Smooth muscle cell (in vitro differentiated cells): ENCODE measurements around the gene EEF2KMT. TPM values are rescaled to one million over a fixed set of nuclear protein-coding genes. Genes with fewer than 3 reads are reported as not detected.
"Not testable (repeated sequence)": the region's sequence is repeated elsewhere in the genome, so short reads cannot be mapped to it uniquely, and the experiment has no call there.

Experiments
- DNase-seq: peaks from one replicate; lab custom pipeline; 2025; ENCODE audit not compliant: unreplicated experiment; lab: John Stamatoyannopoulos, UW
- H2AFZ ChIP-seq: fragments of 200-600 bp; sonication (generic); 2 replicates; pipeline ENCODE4 v1.6.0; 2016; ENCODE audit warnings: antibody characterized with exemption, low read depth, mild to moderate bottlenecking
- H3F3A ChIP-seq: fragments of 200-600 bp; sonication (generic); 2 replicates; pipeline ENCODE4 v1.6.0; 2017; ENCODE audit warnings: antibody characterized with exemption, low read depth
- H3K27ac ChIP-seq: fragments of 200-600 bp; sonication (generic); 2 replicates; pipeline ENCODE4 v1.5.1; 2016; ENCODE audit warnings: low read depth, mild to moderate bottlenecking
- H3K27me3 ChIP-seq: fragments of 200-600 bp; sonication (generic); 2 replicates; pipeline ENCODE4 v1.6.1; 2016; ENCODE audit warnings: low read depth, mild to moderate bottlenecking
- H3K36me3 ChIP-seq: fragments of 200-600 bp; sonication (generic); 2 replicates; pipeline ENCODE4 v1.5.1; 2016; ENCODE audit warnings: low read depth
- H3K4me1 ChIP-seq: fragments of 200-600 bp; sonication (generic); 2 replicates; pipeline ENCODE4 v1.5.1; 2016; ENCODE audit warnings: low read depth
- H3K4me2 ChIP-seq: fragments of 200-600 bp; sonication (generic); 2 replicates; pipeline ENCODE4 v1.6.0; 2016; ENCODE audit warnings: mild to moderate bottlenecking
- H3K4me3 ChIP-seq: fragments of 200-600 bp; sonication (generic); 2 replicates; pipeline ENCODE4 v1.5.1; 2016; ENCODE audit warnings: mild to moderate bottlenecking
- H3K79me2 ChIP-seq: fragments of 200-600 bp; sonication (generic); 2 replicates; pipeline ENCODE4 v1.6.0; 2016; ENCODE audit warnings: low read depth, mild to moderate bottlenecking
- H3K9ac ChIP-seq: fragments of 200-600 bp; sonication (generic); 2 replicates; pipeline ENCODE4 v1.6.0; 2016; ENCODE audit warnings: low read depth
- H3K9me3 ChIP-seq: fragments of 200-600 bp; sonication (generic); replicated peaks from 2 replicates; pipeline ENCODE4 v1.5.1; 2016; ENCODE audit warnings: low read depth
- H4K20me1 ChIP-seq: fragments of 200-600 bp; sonication (generic); 2 replicates; pipeline ENCODE4 v1.6.0; 2016; ENCODE audit warnings: low read depth
- WGBS: methylation state at CpG from one replicate; pipeline ENCODE4 v1.1.7; 2016; ENCODE audit warnings: low lambda C conversion rate; 5-methylcytosine and 5-hydroxymethylcytosine counted together
- polyA plus RNA-seq: library from polyadenylated mRNA; unstranded; fragments of >200 nt; fragmentation: Nextera tagmentation; extraction: Ambion mirVana; gene quantifications from 2 replicates; pipeline ENCODE4 v1.2.1, GENCODE V29; 2016
- total RNA-seq: library from RNA; depleted of rRNA; stranded (reverse); fragments of >200 nt; gene quantifications from 2 replicates; pipeline ENCODE4 v1.2.3, GENCODE V29; 2014

Gene EEF2KMT
- total and polyA plus RNA-seq, 2 experiments from 2014 or later, result 6.2 to 9.9 TPM

DNA sequence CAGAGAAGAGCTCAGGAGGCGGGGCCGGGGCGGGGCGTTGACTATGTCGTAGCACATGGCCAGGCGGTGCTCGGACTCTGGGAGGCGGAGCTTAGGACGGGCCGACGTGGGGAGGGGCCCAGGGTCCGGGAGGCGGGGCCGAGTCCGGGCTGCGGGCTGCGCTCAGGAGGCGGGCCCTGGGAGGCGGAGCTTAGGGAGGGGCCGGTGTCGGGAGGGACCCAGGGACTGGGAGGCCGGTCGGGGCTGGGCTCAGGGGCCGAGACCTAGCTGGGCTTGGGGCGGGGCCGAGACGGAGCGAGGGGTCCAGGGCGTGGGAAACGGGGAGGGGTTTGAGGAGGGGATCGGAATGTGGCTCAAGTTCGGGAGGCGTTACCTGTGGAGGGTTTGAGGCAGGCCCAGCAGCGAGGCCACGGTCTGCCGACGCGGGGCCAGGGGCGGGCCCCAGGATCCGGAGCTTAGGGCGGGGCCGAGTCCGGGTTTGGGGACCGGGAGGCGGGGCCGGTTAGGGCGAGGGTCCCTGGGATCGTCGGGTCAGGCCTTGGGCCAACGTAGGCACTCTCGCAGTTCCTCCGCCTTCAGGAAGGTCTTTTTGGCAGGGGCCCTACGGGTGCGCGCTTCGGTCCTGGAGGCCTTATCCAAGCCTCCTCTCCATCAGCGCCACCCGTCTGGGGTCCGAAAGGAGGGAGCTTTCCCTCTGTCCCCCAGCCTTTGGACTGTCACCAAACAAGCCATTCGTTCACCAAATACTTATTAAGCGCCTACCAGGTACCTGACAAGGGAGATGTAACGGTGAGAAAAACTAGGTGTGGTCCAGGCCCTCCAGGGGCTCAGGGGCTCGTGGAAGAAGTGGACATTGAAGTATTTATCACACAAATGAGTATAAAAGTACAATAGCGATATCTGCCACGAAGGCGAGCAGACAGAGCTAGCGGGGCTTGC, 895 bp upstream of the EEF2KMT start:
- 2% methylated on average over 34 of the region's 67 CpGs for WGBS
- DNase-seq, result peak; percentile 19
- H4K20me1 ChIP-seq, H3K36me3 ChIP-seq, H3K79me2 ChIP-seq, H3K4me1 ChIP-seq, H3K27ac ChIP-seq, H3K9me3 ChIP-seq, H3K27me3 ChIP-seq, H3K9ac ChIP-seq, H3F3A ChIP-seq: not testable (repeated sequence)
- Histone ChIP-seq H2AFZ (peak overlapping the region; percentile 87), H3K4me3 (peak overlapping the region; percentile 58), H3K4me2 (peak overlapping the region; percentile 88)

DNA sequence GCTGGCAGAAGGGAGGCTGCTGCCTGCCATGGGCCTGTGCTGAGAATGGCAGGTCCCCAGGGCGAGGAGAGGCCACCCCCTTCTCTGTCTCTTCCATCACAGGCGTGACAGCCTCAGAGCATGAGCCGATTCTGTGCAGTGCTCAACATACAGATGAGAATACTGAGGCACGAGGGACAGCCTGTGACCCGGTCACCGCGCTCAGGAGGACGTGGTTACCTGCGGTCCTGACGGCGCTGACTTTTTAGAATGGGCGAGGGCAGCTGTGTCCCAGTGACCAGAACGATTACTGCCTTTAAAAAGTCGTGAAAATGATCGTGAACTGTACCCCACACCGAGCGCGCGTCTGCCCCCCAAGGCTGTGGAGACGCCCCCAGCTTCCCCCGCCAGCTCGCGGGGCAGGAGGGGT, 530 bp downstream of the EEF2KMT start:
- Histone ChIP-seq H2AFZ (peak overlapping the region; percentile 69), H3K4me2 (peak overlapping the region; percentile 88), H3K4me3 (peak overlapping the region; percentile 85), H3K27ac (peak overlapping the region; percentile 64), H3K9ac (peak overlapping the region; percentile 77)
- H3K36me3 ChIP-seq, H3F3A ChIP-seq, H3K9me3 ChIP-seq, H3K4me1 ChIP-seq, H4K20me1 ChIP-seq, H3K79me2 ChIP-seq, H3K27me3 ChIP-seq: not testable (repeated sequence)
- 1% methylated on average over 23 of the region's 23 CpGs for WGBS
- peak; percentile 24 for DNase-seq

DNA sequence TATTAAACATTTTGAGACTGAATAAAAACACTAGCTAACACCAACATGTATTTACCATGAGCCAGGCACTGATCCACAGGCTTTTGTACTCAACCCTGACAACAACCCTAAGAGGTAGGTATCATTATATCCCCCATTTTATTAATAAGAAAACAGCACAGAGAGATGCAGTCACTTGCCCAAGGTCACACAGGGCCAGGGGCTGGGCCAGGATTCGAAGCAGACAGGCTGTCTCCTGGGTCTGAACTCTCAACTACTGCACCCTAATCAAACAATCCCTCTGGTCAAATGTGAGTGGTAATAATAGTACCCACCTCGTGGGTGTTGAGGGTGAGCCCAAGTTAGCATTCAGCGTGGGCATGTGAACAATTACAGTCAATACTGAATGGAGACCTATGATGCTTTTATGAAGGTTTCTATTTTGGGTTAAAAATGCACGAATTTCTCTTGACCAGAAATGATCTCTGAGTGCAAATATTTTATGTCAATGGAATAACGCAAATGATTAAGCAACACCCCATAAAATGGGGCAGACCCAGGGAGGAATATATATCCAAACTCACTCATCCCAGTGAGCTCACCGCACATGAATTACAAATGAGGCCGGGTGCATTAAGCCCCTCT, 1.0 kb downstream of the EEF2KMT start:
- 29% methylated on average over 7 of the region's 7 CpGs for WGBS
- H3K27me3 ChIP-seq, H3K4me1 ChIP-seq, H3K79me2 ChIP-seq, H3K36me3 ChIP-seq, H3K9ac ChIP-seq, DNase-seq, H2AFZ ChIP-seq, H4K20me1 ChIP-seq, H3F3A ChIP-seq, H3K9me3 ChIP-seq, H3K27ac ChIP-seq: not testable (repeated sequence)
- Histone ChIP-seq H3K4me3 (peak overlapping the region; percentile 85), H3K4me2 (peak overlapping the region; percentile 88)

DNA sequence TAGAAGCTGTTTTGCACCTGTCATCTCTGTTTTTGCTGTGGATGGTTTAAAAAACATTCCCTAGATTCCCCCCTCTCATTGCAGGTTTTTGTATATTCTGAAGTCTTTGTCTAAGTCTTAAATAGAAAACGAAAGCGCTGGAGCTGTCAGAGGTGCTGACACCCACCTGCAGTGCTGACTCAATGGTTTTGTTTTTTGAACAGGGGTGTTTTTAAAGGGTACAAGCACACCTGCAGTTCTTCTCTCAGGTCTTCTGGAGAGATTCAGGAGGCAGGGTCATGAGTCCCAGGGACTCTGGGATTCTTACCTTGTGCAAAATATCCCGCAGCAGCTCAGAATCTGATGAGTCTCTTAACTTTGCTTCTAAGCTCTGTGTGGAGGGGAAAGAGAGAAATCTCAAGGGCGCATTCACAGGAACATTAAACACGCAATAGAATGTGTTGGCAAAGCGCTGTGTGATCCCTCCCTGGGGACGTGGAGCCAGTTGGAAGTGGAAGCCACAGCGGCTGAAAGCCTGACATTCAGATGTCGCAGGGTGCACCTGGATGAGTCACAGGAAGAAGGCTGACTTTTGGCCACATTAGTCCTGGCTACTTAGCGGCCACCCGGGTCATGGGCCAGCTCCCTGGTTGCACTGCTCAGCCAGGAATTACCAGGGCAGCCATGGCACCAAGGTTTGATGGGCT, 2.3 kb downstream of the EEF2KMT start:
- H3K4me2 ChIP-seq, H3K79me2 ChIP-seq, H3K36me3 ChIP-seq, H3K9ac ChIP-seq, H4K20me1 ChIP-seq, H3K27ac ChIP-seq, H2AFZ ChIP-seq, H3K9me3 ChIP-seq, H3K4me3 ChIP-seq, H3F3A ChIP-seq, H3K27me3 ChIP-seq, H3K4me1 ChIP-seq, DNase-seq: not testable (repeated sequence)
- 87% methylated on average over 11 of the region's 11 CpGs for WGBS

GRCh38 chr16:5093746-5094145, 3.8 kb downstream of the EEF2KMT start:
- H2AFZ ChIP-seq, H3K4me1 ChIP-seq, H3K9me3 ChIP-seq, H3K4me2 ChIP-seq, H3K27ac ChIP-seq, H3K27me3 ChIP-seq, H3K4me3 ChIP-seq, H3F3A ChIP-seq, DNase-seq, H3K79me2 ChIP-seq, H4K20me1 ChIP-seq, H3K36me3 ChIP-seq, H3K9ac ChIP-seq: not testable (repeated sequence)
- 92% methylated on average over 11 of the region's 11 CpGs for WGBS

DNA sequence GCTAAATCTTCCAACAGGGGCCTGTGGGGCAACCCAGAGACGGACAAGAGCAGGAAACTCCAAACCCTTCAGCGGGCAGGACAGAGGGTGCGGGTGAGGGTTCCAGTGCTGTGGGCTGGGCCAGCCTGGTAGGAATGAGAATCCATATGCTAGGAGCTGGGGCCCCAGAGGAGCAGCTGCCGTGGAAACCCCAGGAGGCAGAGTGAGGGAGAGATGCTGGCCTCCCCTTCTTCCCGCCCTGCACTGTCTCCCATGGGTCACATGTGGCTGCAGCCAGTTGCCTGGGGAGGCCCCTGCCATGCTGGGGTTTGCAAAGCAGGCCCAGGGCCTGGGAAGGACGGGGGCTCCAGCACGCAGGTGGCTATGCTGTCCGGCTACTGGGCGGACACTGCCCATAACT, 4.5 kb downstream of the EEF2KMT start:
- H3F3A ChIP-seq, H3K9me3 ChIP-seq, H3K9ac ChIP-seq, H3K4me3 ChIP-seq, H3K79me2 ChIP-seq, H3K36me3 ChIP-seq, H3K4me2 ChIP-seq, H3K27ac ChIP-seq, H3K4me1 ChIP-seq, H3K27me3 ChIP-seq, H4K20me1 ChIP-seq, DNase-seq, H2AFZ ChIP-seq: not testable (repeated sequence)
- 95% methylated on average over 9 of the region's 9 CpGs for WGBS

GRCh38 chr16:5090592-5090991, 7.0 kb downstream of the EEF2KMT start:
- H4K20me1 ChIP-seq, H3K79me2 ChIP-seq: not testable (repeated sequence)
- 92% methylated on average over 9 of the region's 9 CpGs for WGBS

DNA sequence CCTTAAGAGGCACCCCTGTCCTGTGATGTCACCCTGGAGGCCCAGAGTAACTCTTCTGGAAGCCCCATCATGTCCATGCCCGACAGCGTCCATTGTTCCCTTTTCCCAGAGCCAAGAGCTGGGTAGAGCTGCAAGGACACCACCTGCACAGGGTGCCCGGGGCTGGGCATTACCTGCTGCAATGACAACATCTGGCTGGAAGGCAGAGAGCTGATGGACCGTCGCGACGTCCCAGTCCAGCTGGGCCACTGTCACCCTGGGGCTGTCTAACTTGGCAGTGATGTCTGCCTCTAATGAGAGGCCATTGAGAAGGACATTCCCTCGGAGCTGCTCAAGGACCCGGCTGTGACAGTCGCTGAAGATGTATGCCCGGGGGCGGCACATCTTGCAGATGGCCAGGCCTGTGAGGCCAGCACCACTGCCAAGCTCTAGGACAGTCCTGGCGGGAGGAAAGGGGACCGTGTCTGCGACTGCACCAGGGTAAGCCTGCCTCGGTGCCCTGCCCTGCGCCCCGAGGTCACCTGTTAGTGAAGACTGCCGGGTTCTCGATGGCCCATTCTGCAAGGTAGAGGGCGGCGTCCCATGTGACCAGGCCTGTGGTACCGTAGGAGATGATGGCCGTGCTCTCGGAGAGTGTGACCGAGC, 7.6 kb downstream of the EEF2KMT start:
- not testable (repeated sequence) for DNase-seq, H3K9ac ChIP-seq, H3F3A ChIP-seq, H3K27ac ChIP-seq, H3K79me2 ChIP-seq, H3K36me3 ChIP-seq, H3K4me1 ChIP-seq, H3K9me3 ChIP-seq, H3K27me3 ChIP-seq, H2AFZ ChIP-seq, H3K4me2 ChIP-seq, H4K20me1 ChIP-seq, H3K4me3 ChIP-seq
- WGBS, result 96% methylated on average over 26 of the region's 26 CpGs

More at GRCh38 chr16:5090592-5090991, 7.0 kb downstream of the EEF2KMT start:
- not testable (repeated sequence) for DNase-seq, H3K9ac ChIP-seq, H3K4me1 ChIP-seq, H3K36me3 ChIP-seq, H3K27ac ChIP-seq, H3F3A ChIP-seq, H3K27me3 ChIP-seq, H3K4me3 ChIP-seq, H2AFZ ChIP-seq, H3K9me3 ChIP-seq, H3K4me2 ChIP-seq
